NCI-H187 (cell line): ENCODE results near the gene FHL2.
"Not testable (repeated sequence)": the region's sequence is repeated elsewhere in the genome, so short reads cannot be mapped to it uniquely, and the experiment has no call there.

Experiments used
- DNase-seq, 2 experiments: peaks; one replicate each; lab custom pipeline; 2025; lab: John Stamatoyannopoulos, UW

Gene FHL2

GRCh38 chr2:105339414-105339813, 59.4 kb downstream of the FHL2 start:
- no peak for DNase-seq

DNA sequence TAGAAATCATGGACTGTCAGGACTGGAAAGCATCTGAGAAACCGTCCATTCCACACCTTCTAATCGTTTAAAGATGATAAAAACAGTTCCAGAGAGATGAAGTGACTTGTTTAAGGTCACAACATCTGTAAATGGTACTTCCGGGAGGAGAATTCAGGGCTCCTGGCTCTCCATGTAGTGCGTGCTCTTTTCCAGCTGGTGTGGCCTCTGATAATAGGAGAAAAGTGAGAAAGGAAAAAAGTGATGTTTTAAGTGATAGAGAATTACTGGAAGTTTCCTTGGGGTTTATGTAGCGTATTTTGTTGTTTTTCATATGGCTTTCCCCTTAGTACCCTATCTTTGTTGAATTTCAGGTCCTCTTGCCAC, 60.8 kb downstream of the FHL2 start:
- no peak for DNase-seq

DNA sequence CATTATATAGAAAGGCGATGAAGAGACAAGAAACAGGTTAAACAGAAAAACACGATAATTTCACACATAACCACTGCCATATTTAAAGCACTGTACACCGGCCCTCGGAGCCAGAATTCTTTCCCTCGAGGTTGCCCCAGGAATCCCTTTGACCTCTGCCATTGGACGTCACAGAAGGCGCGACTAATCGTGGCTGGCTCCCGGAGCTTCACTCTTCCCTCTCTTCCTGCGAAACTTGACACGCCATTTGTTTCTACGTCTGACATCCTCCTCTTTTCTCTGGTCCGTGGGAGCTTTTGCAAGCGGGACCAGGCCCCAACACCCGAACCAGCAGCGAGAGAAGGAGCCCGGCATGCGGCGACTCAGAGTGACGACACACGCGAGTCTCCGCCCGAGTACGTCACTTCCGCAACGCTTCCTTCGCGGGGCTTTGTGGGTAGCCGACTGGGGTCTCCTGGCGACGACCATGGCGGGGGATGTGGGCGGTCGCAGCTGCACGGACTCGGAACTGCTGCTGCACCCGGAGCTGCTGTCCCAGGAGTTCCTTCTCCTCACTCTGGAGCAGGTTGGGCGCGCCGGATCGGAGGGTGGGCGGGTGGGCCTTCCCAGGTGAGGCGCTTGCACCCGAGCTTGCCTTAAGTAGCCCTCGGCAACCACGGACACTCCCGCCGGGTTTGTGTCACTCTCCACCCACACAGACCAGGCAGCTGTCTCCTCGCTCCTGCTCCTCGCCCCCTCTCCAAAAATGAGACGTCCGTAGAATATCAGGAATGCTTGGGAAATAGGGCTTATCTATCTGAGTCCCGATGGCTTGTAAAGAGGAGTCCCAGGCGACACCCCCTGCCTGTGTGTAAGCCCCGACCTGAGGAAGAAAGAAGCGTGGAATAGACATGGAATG, 61.5 kb downstream of the FHL2 start, which contains the start of gene C2orf49:
Gene C2orf49, plus strand, starts transcription at position 419 of the 898 bp plus-strand sequence. Its CDS starts 48 bp downstream, at position 467.
- DNase-seq, result peak; percentile 55 to 56

DNA sequence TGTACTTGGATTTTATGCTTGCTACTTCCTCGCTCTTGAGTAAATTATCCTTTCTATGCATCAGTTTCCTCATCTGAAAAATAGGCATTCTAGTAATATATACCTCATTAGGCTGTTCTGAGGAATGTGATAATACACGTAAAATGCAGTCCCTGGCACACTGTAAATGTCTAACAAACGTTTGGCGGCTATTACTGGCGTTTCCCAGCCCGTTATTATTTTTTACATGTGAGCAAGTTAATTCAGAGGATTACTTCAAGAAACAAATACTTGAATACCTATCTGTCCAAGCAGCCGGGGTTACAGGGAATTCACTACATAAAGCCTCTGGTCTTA, 62.1 kb downstream of the FHL2 start:
- no peak for DNase-seq

GRCh38 chr2:105335469-105335868, 63.4 kb downstream of the FHL2 start:
- no peak for DNase-seq

DNA sequence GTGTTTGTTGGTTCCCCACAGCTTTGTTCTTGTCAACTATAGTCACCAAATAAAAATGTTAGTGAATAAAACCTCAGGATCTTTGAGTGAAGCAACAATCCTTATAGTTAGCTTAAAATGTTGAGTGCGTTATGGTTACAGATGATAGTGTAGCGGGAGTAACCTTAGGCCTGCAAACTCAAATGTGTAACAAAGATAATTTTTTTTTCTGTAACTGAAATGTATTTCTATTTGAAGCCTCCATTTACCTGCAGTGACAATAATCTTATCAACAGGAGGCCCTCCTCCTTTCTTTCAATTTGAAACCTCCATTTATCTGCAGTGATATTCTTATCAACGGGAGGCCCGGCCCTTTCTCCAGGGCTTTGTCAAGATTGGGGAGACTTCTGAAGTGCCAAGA, 64.6 kb downstream of the FHL2 start:
- no peak for DNase-seq

DNA sequence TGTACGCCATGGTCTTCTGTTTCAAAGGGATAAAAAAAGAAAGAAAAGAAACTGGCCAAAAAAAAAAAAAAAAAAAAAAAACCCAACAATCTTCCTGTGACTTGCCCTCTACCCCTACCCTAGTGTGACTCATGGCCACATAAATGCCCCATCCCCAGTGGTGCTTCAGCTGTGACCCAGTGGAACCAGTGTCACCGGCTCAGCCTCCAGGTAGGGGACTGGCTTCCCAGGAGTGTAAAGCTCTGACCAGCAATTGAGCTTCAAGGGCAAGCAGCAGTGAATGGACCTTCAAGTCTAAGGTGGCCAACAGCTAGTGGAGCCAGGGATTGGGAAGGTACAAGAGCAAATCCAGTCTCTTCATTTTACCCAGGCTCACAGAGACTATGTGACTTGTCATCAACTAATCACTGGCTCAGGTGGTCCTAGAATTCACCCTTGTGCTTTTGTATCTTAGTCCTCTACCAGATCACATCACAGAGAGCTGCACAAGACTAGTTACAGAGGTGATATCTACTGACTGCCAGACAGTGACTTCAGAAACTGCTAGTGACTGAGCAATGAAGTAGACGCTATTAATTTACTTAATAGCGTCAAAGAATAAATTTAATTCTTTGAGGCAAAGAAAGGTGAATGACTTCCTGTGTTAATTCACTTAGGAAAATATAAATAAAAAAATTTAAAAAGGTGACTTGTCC, 68.0 kb downstream of the FHL2 start:
- DNase-seq, result peak in 1 of 2 experiments; percentile 0

GRCh38 chr2:105329561-105330495, 69.0 kb downstream of the FHL2 start, which contains the start of gene TGFBRAP1:
TGFBRAP1 (minus strand) TSS chr2:105329735; CDS start chr2:105308301, 21,434 bp downstream.
- DNase-seq, result no peak

DNA sequence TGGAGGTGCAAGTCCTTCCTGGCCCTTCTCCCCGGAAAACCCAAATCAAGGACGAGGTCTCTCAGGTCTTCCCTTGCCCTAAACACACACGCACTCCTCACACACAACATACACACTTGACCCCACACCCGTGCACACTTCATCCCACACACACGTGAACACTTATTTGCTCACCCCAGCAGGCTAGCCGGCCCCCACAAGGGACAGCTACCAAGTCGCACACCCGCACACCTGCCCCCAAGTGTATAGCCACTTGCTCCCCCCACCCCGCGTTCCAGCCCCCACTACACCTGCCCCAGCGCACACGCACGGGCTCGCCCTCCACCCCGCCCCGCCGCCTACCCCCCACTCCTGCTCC, 69.7 kb downstream of the FHL2 start:
- no peak for DNase-seq

DNA sequence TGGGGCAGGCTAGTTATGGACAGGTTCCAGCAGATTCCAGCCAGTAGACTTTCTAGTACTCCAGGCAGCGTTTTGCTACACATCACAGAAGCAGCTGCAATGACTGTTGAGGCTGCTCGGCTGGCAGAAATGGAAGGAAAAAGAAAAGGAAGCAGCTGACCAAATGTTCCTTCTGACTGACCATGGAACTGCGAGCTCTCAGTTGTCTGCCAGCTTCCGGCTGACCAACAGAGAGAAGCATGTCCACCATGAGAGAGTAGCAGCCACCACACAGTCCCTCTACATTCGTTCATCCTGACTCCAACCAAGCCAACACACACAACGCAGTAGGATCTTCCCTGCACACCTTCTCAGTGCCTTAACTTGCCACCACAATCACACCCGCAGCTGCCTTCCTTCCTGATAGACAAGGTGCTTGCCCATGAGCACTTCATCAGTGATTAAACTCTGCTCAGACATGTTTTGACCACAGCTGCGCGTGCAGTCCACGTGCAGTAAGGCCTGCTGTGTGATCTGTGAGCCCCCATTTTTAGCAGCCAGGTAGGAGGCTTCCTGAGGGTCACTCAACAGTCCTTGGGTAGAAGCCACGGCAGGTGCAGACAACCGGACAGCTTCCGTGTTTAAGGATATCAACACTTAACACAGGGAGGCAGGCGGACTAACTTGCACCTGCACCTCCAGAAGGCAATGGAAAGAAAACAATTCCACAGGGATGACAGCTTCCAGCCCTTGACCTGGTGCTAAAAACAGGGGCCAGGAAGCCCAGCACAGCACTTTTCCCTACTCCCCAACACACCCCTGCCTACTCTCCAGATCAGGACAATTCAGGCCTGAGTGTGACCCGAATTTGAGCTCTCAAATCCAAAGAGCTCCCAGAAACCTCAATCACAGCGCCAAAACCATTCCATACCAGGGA, 70.3 kb downstream of the FHL2 start:
- DNase-seq, result peak in 1 of 2 experiments; percentile 13

DNA sequence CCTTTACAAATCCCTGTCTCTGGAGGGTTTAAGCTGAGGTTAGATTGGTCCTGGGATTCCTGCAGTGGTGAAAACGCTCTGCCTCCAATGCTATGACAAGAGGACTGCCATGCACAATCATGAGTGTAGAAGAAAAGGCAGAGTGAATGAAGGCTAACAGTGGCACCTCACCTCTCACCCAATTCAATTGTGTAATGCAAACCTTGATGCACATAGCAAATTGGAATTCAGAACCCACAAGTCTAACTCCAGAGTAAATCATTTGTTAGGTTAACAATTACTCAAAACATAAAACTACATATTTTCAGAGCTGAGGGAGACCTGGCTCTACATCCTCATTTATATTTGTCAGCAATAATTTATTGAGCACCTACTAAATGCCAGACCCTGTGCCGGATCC, 71.2 kb downstream of the FHL2 start:
- no peak for DNase-seq

DNA sequence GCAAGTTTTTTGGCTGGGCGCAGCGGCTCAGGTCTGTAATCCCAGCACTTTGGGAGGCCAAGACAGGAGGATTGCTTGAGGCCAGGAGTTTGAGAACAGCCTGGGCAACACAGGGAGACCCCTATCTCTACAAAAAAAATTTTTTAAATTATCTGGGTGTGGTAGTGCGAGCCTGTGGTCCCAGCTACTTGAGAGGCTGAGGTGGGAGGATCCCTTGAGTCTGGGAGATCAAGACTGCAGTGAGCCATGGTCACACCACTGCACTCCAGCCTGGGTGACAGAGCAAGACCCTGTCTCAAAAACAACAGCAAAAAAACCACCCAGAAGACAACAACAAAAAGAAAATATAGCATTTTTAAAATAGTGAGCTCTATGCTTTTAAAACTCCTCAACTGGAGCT, 71.6 kb downstream of the FHL2 start:
- not testable (repeated sequence) for DNase-seq

DNA sequence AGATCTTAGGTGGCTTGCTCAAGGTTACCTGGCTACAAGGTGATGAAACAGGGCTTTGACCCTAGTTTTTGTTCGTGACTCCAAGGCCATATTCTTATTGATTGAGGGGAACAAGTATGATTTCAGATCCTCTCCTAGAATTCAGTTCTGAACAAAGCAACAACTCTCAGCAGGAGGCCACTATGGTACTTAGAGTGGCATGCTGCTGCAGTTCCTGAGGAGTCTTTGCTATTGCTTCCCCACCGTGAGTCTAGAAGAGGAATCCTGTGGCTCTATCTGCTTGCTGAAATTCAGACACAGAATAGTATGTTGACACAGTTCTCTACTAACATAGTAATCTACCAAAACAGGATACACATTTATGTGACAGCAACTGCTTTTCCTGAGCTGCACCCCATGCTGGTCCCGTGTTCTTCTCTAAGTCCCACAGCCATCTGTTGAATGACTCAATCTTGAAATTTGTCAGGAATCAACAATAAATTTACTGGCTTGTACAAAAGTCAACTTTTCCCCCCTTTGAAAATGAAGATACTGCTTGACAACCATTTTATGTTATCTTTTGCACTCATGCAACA, 73.4 kb downstream of the FHL2 start:
- no peak for DNase-seq

GRCh38 chr2:105324732-105325131, 74.1 kb downstream of the FHL2 start:
- DNase-seq, result no peak

DNA sequence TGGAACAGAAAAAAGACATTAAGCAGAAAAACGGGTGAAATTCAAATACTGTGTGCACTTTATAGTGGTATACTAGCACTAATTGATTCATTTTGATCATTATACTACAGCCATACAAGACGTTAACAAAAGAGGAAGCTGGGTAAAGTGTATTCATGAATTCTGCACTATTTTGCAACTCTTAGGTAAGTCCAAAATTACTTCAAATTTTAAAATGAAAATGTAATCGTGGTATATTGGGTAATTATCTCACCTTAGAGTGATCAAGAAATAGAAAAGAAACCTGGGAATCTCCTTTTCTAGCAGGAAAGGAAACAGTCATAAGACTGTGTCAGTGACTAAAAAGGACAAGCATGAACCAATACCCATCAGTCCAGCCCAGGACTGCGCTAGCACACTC, 74.8 kb downstream of the FHL2 start:
- DNase-seq, result no peak

DNA sequence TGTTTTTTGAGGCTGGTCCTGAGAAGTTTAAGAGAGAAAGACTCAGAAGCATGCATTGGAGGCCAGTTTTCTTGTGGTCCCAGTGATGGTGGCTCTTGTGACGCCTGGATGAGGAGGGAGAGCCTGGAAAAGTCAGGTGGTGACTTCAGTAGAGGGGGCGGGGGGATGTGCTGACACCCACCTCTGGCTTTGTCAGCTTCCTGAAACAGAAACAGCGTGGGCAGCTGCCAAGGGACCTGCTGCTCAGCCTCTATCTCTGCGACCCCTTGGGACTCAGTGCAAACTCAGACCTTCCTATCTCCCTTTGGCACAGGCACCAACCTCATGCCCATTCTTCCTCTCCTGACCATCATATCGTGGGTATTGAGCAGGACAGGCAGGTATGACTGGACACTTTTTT, 75.7 kb downstream of the FHL2 start:
- no peak for DNase-seq

GRCh38 chr2:105321875-105322646, 76.8 kb downstream of the FHL2 start:
- DNase-seq, result no peak

DNA sequence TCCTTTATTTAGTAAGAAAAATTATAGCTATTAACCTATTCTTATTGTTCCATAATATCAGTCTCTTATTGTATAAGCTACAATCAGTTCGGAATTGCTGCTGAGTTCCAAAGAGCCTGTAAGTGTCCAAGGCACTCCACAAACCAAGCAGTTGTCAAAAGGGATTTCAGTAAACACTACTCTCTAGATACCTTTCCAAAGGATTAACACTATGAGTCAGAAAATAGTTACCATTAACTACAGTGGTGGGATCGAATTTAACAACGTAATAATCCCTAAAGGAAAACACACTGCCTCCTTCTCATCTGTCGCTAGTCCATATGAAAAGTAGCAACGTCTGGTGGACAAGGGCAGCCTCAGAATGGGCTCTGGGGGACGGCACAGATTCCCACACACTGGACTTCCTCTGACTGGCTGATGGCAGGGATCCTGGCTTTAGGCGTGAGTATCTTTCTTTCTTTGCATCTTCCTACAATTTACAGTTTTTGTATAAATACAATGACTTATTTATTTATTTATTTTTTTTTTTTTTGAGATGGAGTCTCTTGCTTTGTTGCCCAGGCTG, 78.1 kb downstream of the FHL2 start:
- DNase-seq, result no peak

DNA sequence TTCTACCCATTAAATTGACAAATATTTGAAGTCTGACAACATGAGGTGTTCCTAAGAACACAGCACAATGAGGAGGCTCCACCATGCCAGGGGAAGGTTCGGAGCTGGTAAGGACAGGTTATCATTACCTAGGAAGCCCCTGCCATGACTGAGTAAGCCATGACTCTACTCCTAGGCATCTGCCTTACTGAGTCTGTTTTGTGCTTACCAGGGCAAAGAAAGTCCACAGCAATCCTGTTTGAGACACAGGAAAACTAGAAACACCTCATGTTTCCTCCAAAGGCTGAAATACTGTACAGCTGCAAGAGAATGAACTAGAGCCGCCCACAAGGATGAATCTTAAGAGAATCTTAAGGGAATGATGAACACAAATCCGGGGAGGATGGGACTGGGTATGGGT, 80.9 kb downstream of the FHL2 start:
- DNase-seq, result no peak

GRCh38 chr2:105315314-105315713, 83.5 kb downstream of the FHL2 start:
- DNase-seq, result no peak
